HG02884 (cell line): Measurements from ENCODE around the gene TMPO.
"Not testable (repeated sequence)": the region's sequence is repeated elsewhere in the genome, so short reads cannot be mapped to it uniquely, and the experiment has no call there.

Source experiments
- ATAC-seq: cut with Tn5 transposase; IDR thresholded peaks from one replicate; pipeline ENCODE4 v1.9.1; 2021; ENCODE audit warnings: mild to moderate bottlenecking, moderate library complexity; ENCODE audit not compliant: unreplicated experiment

Gene TMPO

GRCh38 chr12:98576795-98577194, 61.4 kb downstream of the TMPO start:
- ATAC-seq: not testable (repeated sequence)

- no peak for ATAC-seq
These were observed 63.0 kb downstream of the TMPO start for GRCh38 chr12:98578392-98578791.

- no peak for ATAC-seq
These were observed 63.4 kb downstream of the TMPO start for GRCh38 chr12:98578821-98579220.

GRCh38 chr12:98579347-98579746, 64.0 kb downstream of the TMPO start:
- ATAC-seq: no peak

GRCh38 chr12:98579835-98580234, 64.4 kb downstream of the TMPO start:
- no peak for ATAC-seq

GRCh38 chr12:98580695-98581094, 65.3 kb downstream of the TMPO start:
- no peak for ATAC-seq

GRCh38 chr12:98581101-98581500, 65.7 kb downstream of the TMPO start:
- no peak for ATAC-seq

- ATAC-seq: no peak
These were observed 66.7 kb downstream of the TMPO start for GRCh38 chr12:98582093-98582492.

- ATAC-seq: no peak
These were observed 71.7 kb downstream of the TMPO start for GRCh38 chr12:98587084-98587483.

- no peak for ATAC-seq
These were observed 75.8 kb downstream of the TMPO start for GRCh38 chr12:98591209-98591608.

- ATAC-seq: peak; percentile 4
These were observed 77.5 kb downstream of the TMPO start for GRCh38 chr12:98592825-98593322.

- ATAC-seq: peak; percentile 99
These were observed 78.1 kb downstream of the TMPO start, which contains the start of gene SLC25A3 for GRCh38 chr12:98593351-98594049. TSS of gene SLC25A3 (plus strand) at chr12:98593686. CDS start at chr12:98593979, 293 bp downstream.

GRCh38 chr12:98594050-98594835, 78.9 kb downstream of the TMPO start:
- peak; percentile 4 for ATAC-seq

GRCh38 chr12:98595243-98595988, 80.0 kb downstream of the TMPO start:
- no peak for ATAC-seq

GRCh38 chr12:98597313-98597712, 81.9 kb downstream of the TMPO start:
- ATAC-seq: not testable (repeated sequence)
